Panc1 (cell line): Measurements from ENCODE around the gene MAP3K2. TPM values are rescaled to one million over a fixed set of nuclear protein-coding genes. Genes with fewer than 3 reads are reported as not detected.

Experiments used
- ATAC-seq: fragments of 200-7000 bp; cut with Tn5 transposase; 2 replicates; pipeline ENCODE4 v1.9.1; 2020; ENCODE audit warnings: mild to moderate bottlenecking, moderate library complexity
- BruUV-seq: library from RNA; stranded (reverse); fragments of 400-500 nt; replicated peaks from 2 replicates; lab custom pipeline; 2021; lab: Mats Ljungman, UMichigan
- CTCF ChIA-PET: fragments of 300-600 bp; sonication (Branson Sonifier 250); formaldehyde crosslinking; loops from one replicate; lab custom pipeline; 2022; ENCODE audit warnings: antibody characterized with exemption; lab: Charles Lee
- POLR2A ChIA-PET: fragments of 300-600 bp; sonication (Branson Sonifier 250); formaldehyde crosslinking; loops from one replicate; lab custom pipeline; 2022; ENCODE audit warnings: antibody characterized with exemption; lab: Charles Lee
- DNase-seq: peaks from one replicate; pipeline ENCODE4 v3.0.0-alpha.2; 2010; ENCODE audit warnings: low read depth, low spot score
- H3K27ac ChIP-seq: 2 replicates; pipeline ENCODE4 v1.5.1; 2011; ENCODE audit warnings: mild to moderate bottlenecking, low read length, inconsistent platforms
- H3K27me3 ChIP-seq: fragments of 200-500 bp; sonication (Bioruptor generic); 2 replicates; pipeline ENCODE4 v1.6.0; 2014; ENCODE audit warnings: low read length, inconsistent platforms; ENCODE audit not compliant: control insufficient read depth, insufficient read depth
- H3K36me3 ChIP-seq: fragments of 200-500 bp; sonication (Bioruptor generic); 2 replicates; pipeline ENCODE4 v1.5.1; 2014; ENCODE audit warnings: inconsistent platforms, mild to moderate bottlenecking, low read length, moderate library complexity; ENCODE audit not compliant: control insufficient read depth, insufficient read depth
- H3K4me1 ChIP-seq: 2 replicates; pipeline ENCODE4 v1.5.1; 2011; ENCODE audit warnings: inconsistent platforms, mild to moderate bottlenecking, low read length, moderate library complexity; ENCODE audit not compliant: control insufficient read depth, insufficient read depth
- H3K4me3 ChIP-seq, 2 experiments: 2 replicates each; pipeline ENCODE4 v1.5.1; 2011 to 2012; ENCODE audit warnings: low read depth in 2 of 2, low read length in 2 of 2, mild to moderate bottlenecking in 2 of 2, inconsistent platforms in 1 of 2, moderate library complexity in 1 of 2
- H3K9me3 ChIP-seq: fragments of 200-500 bp; sonication (Bioruptor generic); 2 replicates; pipeline ENCODE4 v1.5.1; 2014; ENCODE audit warnings: low read depth, mild to moderate bottlenecking, inconsistent platforms, low read length, moderate library complexity; ENCODE audit not compliant: control insufficient read depth, insufficient read depth
- CTCF ChIP-seq: fragments of 450-650 bp; IDR thresholded peaks from 2 replicates; pipeline ENCODE4 v1.5.1; 2017; ENCODE audit warnings: mild to moderate bottlenecking
- POLR2AphosphoS5 ChIP-seq: IDR thresholded peaks from 2 replicates; pipeline ENCODE4 v1.6.1; 2012; ENCODE audit warnings: mild to moderate bottlenecking, low read depth, low read length, moderate library complexity
- REST ChIP-seq, 2 experiments: IDR thresholded peaks; 2 replicates each; pipeline ENCODE4 v1.6.1; 2011 to 2012; ENCODE audit warnings: low read depth in 2 of 2, control low read depth in 1 of 2, low read length in 1 of 2, mild to moderate bottlenecking in 1 of 2, moderate library complexity in 1 of 2; ENCODE audit not compliant: insufficient read depth in 1 of 2
- SIN3A ChIP-seq: IDR thresholded peaks from 2 replicates; pipeline ENCODE4 v1.6.1; 2012; ENCODE audit warnings: low read depth, mild to moderate bottlenecking, low read length, moderate library complexity, borderline replicate concordance; ENCODE audit not compliant: insufficient read depth
- TCF7L2 ChIP-seq: IDR thresholded peaks from 2 replicates; pipeline ENCODE4 v1.6.1; 2011; ENCODE audit warnings: mild to moderate bottlenecking, low read depth, low read length, inconsistent platforms
- in situ Hi-C: cut with HindIII; loops from 2 replicates; pipeline ENCODE4 v1.10.0; 2016; ENCODE audit warnings: low sequenced_read_pairs, low pct_unique_long_range_greater_than_20kb
- intact Hi-C: fragments of 100-400 bp; cut with micrococcal nuclease; formaldehyde crosslinking; loops from one replicate; pipeline ENCODE4 v1.10.0; 2022; ENCODE audit not compliant: unreplicated experiment
- total RNA-seq: library from RNA; stranded (reverse); gene quantifications from one replicate; pipeline ENCODE4 v1.2.1, GENCODE V29; 2021; ENCODE audit not compliant: unreplicated experiment

MAP3K2 gene
- total RNA-seq, 1 experiment from 2014 or later: 70.6 TPM

GRCh38 chr2:127308586-127309138 is 79.1 kb downstream of the MAP3K2 start:
- BruUV-seq: no TSS peak
- ChIA-PET POLR2A (no interaction called here), CTCF (interaction anchor here (0.5 kb wide), 1 partner anchor 108 kb away, joined by 3 read pairs; no protein-coding TSS in a partner anchor)
- H3K4me1 ChIP-seq: peaks cover 6% of the 10 kb centered on the region; the same call in 1 of the 2 replicates
- H3K4me3 ChIP-seq: no peak overlapping the region
- H3K36me3 ChIP-seq: peaks cover 21% of the 10 kb centered on the region
- in situ Hi-C loops: no loop called here
- H3K9me3 ChIP-seq: no peaks in the 10 kb centered on the region
- H3K27ac ChIP-seq: no peak overlapping the region
- ATAC-seq (no peak), DNase-seq (no peak)
- no peak for TF ChIP-seq SIN3A
- no peak for TF ChIP-seq TCF7L2
- no peak for TF ChIP-seq REST (IDR thresholded peaks at IDR 0.05; ENCODE audit: insufficient read depth in 1 of 2, low read depth in 2 of 2, low read length in 1 of 2)
- no peak for TF ChIP-seq CTCF
- no peaks in the 10 kb centered on the region for H3K27me3 ChIP-seq
- intact Hi-C loops: no loop called here

GRCh38 chr2:127305990-127306585 is 81.7 kb downstream of the MAP3K2 start:
- H3K9me3 ChIP-seq: no peaks in the 10 kb centered on the region
- ATAC-seq (no peak), DNase-seq (no peak)
- H3K27ac ChIP-seq: no peak overlapping the region
- TSS peak; percentile 37 for BruUV-seq
- peaks cover 21% of the 10 kb centered on the region for H3K36me3 ChIP-seq
- H3K4me1 ChIP-seq: peaks cover 6% of the 10 kb centered on the region; the same call in 1 of the 2 replicates
- POLR2A ChIA-PET: no interaction called here
- in situ Hi-C loops: no loop called here
- intact Hi-C loops: no loop called here
- no peak overlapping the region for H3K4me3 ChIP-seq
- CTCF ChIA-PET: no interaction called here
- TF ChIP-seq REST (IDR thresholded peaks at IDR 0.05; ENCODE audit: insufficient read depth in 1 of 2, low read depth in 2 of 2, low read length in 1 of 2): no peak
- TF ChIP-seq SIN3A: no peak
- TF ChIP-seq CTCF: no peak
- no peak for TF ChIP-seq TCF7L2
- no peak for TF ChIP-seq POLR2AphosphoS5
- H3K27me3 ChIP-seq: no peaks in the 10 kb centered on the region
